ENCODE results near the gene METTL26.

Gene METTL26

GRCh38 chr16:658679-659571, 22.8 kb upstream of the METTL26 start:
- no peak for DNase-seq (ENCODE audit: low read depth)

- no peak for DNase-seq (ENCODE audit: low read depth)
Observed at GRCh38 chr16:657487-657886, 21.4 kb upstream of the METTL26 start.

GRCh38 chr16:654034-654433, 17.9 kb upstream of the METTL26 start:
- DNase-seq (ENCODE audit: low read depth), result no peak

- no peak for DNase-seq (ENCODE audit: low read depth)
Observed at GRCh38 chr16:652454-653305, 16.6 kb upstream of the METTL26 start.

GRCh38 chr16:651844-652243, 15.7 kb upstream of the METTL26 start:
- DNase-seq (ENCODE audit: low read depth), result no peak

GRCh38 chr16:649631-650030, 13.5 kb upstream of the METTL26 start:
- DNase-seq (ENCODE audit: low read depth), result no peak

- DNase-seq (ENCODE audit: low read depth), result peak; percentile 89
Observed at GRCh38 chr16:648781-649589, 12.9 kb upstream of the METTL26 start, which contains the start of gene WDR90. WDR90 (plus strand) TSS chr16:649365; CDS start chr16:649417, 52 bp downstream.

- DNase-seq (ENCODE audit: low read depth), result no peak
Observed at GRCh38 chr16:648071-648780, 12.1 kb upstream of the METTL26 start.

- DNase-seq (ENCODE audit: low read depth), result no peak
Observed at GRCh38 chr16:647173-647902, 11.2 kb upstream of the METTL26 start.

- no peak for DNase-seq (ENCODE audit: low read depth)
Observed at GRCh38 chr16:646679-647172, 10.6 kb upstream of the METTL26 start.

GRCh38 chr16:645852-646678, 10.0 kb upstream of the METTL26 start:
- DNase-seq (ENCODE audit: low read depth), result no peak

GRCh38 chr16:644556-644955, 8.5 kb upstream of the METTL26 start:
- no peak for DNase-seq (ENCODE audit: low read depth)

- no peak for DNase-seq (ENCODE audit: low read depth)
Observed at GRCh38 chr16:643050-643368, 6.9 kb upstream of the METTL26 start.

GRCh38 chr16:642189-643049, 6.3 kb upstream of the METTL26 start:
- peak; percentile 33 for DNase-seq (ENCODE audit: low read depth)

GRCh38 chr16:641326-642188, 5.5 kb upstream of the METTL26 start, which contains the start of gene MCRIP2:
MCRIP2 (plus strand) TSS chr16:641828; CDS start chr16:641992, 164 bp downstream.
- peak; percentile 59 for DNase-seq (ENCODE audit: low read depth)

GRCh38 chr16:640614-641013, 4.5 kb upstream of the METTL26 start:
- DNase-seq (ENCODE audit: low read depth), result no peak

GRCh38 chr16:638836-639235, 2.7 kb upstream of the METTL26 start:
- DNase-seq (ENCODE audit: low read depth), result no peak
